Stimulated activated naive B cell treated with anti-CD40 and anti-IgM and Interleukin-4, amounts not matched to agents 10 μg/mL and 1 μg/mL and 100 μg/mL, for 72 hours (primary cell): Measurements from ENCODE around the gene SPTB.
A peak's percentile ranks its signal among the peaks of the same experiment; 100 is the strongest.
"Not testable (repeated sequence)": the region's sequence is repeated elsewhere in the genome, so short reads cannot be mapped to it uniquely, and the experiment has no call there.

Source experiments
- ATAC-seq, 2 donors: fragments of 150-1000 bp; cut with Tn5 transposase; replicated peaks; 2 replicates each; pipeline ENCODE4 v1.10.0; 2021; ENCODE audit warnings: moderate library complexity in 1 of 2
- DNase-seq: peaks from one replicate; pipeline ENCODE4 v3.0.0; 2021
- H3K27ac Mint-ChIP-seq: one replicate; pipeline ENCODE4 v1.8.0; 2022; ENCODE audit warnings: mild to moderate bottlenecking, mixed read lengths
- H3K27me3 Mint-ChIP-seq, 2 donors: one replicate each; pipeline ENCODE4 v1.8.0; 2022; ENCODE audit warnings: mixed read lengths in 2 of 2
- H3K36me3 Mint-ChIP-seq, 2 donors: one replicate each; pipeline ENCODE4 v1.8.0; 2022; ENCODE audit warnings: mixed read lengths in 2 of 2, mild to moderate bottlenecking in 1 of 2
- H3K4me1 Mint-ChIP-seq, 2 donors: one replicate each; pipeline ENCODE4 v1.8.0; 2022; ENCODE audit warnings: mixed read lengths in 2 of 2, mild to moderate bottlenecking in 1 of 2
- H3K4me3 Mint-ChIP-seq, 2 donors: one replicate each; pipeline ENCODE4 v1.8.0; 2022; ENCODE audit warnings: mild to moderate bottlenecking in 2 of 2, mixed read lengths in 2 of 2, moderate library complexity in 1 of 2
- H3K9me3 Mint-ChIP-seq, 2 donors: one replicate each; pipeline ENCODE4 v1.8.0; 2022; ENCODE audit warnings: mixed read lengths in 2 of 2, mild to moderate bottlenecking in 1 of 2

Gene SPTB

GRCh38 chr14:64808449-64808848 lies 71.3 kb downstream of the SPTB start:
- ATAC-seq (no peak), DNase-seq (no peak)
- H3K36me3 Mint-ChIP-seq = no peaks in the 10 kb centered on the region
- H3K4me3 Mint-ChIP-seq = no peak overlapping the region
- no peaks in the 10 kb centered on the region for H3K9me3 Mint-ChIP-seq
- H3K27me3 Mint-ChIP-seq = peaks cover 0 to 11% of the 10 kb centered on the region in 2 donors
- peaks cover 5 to 6% of the 10 kb centered on the region in 2 donors for H3K4me1 Mint-ChIP-seq
- H3K27ac Mint-ChIP-seq = no peak overlapping the region

GRCh38 chr14:64807551-64807950 lies 72.2 kb downstream of the SPTB start:
- no peak overlapping the region for H3K27ac Mint-ChIP-seq
- no peaks in the 10 kb centered on the region for H3K9me3 Mint-ChIP-seq
- ATAC-seq (no peak), DNase-seq (no peak)
- H3K4me3 Mint-ChIP-seq = no peak overlapping the region
- H3K36me3 Mint-ChIP-seq = no peaks in the 10 kb centered on the region
- peaks cover 3 to 4% of the 10 kb centered on the region in 2 donors for H3K4me1 Mint-ChIP-seq
- peaks cover 0 to 11% of the 10 kb centered on the region in 2 donors for H3K27me3 Mint-ChIP-seq

- Mint-ChIP-seq H3K9me3 (no peaks in the 10 kb centered on the region), H3K27me3 (peaks cover 0 to 11% of the 10 kb centered on the region in 2 donors), H3K4me3 (no peak overlapping the region), H3K4me1 (no peaks in the 10 kb centered on the region), H3K27ac (no peak overlapping the region), H3K36me3 (no peaks in the 10 kb centered on the region)
- ATAC-seq (no peak), DNase-seq (no peak)
These were observed 72.7 kb downstream of the SPTB start for GRCh38 chr14:64806862-64807495.

GRCh38 chr14:64806202-64806861 lies 73.4 kb downstream of the SPTB start:
- no peak for DNase-seq
- Mint-ChIP-seq H3K27ac (no peak overlapping the region), H3K4me1 (no peaks in the 10 kb centered on the region), H3K4me3 (no peak overlapping the region), H3K36me3 (no peaks in the 10 kb centered on the region), H3K9me3 (no peaks in the 10 kb centered on the region), H3K27me3 (peaks cover 3 to 11% of the 10 kb centered on the region in 2 donors)
- no peak for ATAC-seq

- not testable (repeated sequence) for H3K4me3 Mint-ChIP-seq, H3K27ac Mint-ChIP-seq, H3K9me3 Mint-ChIP-seq, ATAC-seq, DNase-seq, H3K36me3 Mint-ChIP-seq, H3K4me1 Mint-ChIP-seq
- H3K27me3 Mint-ChIP-seq = peaks cover 7 to 11% of the 10 kb centered on the region in 2 donors
These were observed 74.1 kb downstream of the SPTB start for GRCh38 chr14:64805646-64806045.

GRCh38 chr14:64804754-64805260 lies 74.9 kb downstream of the SPTB start:
- Mint-ChIP-seq H3K4me3 (no peak overlapping the region), H3K9me3 (no peaks in the 10 kb centered on the region), H3K4me1 (no peaks in the 10 kb centered on the region), H3K27me3 (peaks cover 7 to 11% of the 10 kb centered on the region in 2 donors), H3K27ac (no peak overlapping the region), H3K36me3 (no peaks in the 10 kb centered on the region)
- ATAC-seq (no peak), DNase-seq (no peak)

GRCh38 chr14:64801800-64802199 lies 77.9 kb downstream of the SPTB start:
- no peak overlapping the region for H3K27ac Mint-ChIP-seq
- no peaks in the 10 kb centered on the region for H3K36me3 Mint-ChIP-seq
- DNase-seq = no peak
- H3K27me3 Mint-ChIP-seq = peaks cover 4 to 7% of the 10 kb centered on the region in 2 donors
- peak in 1 of 2 donors; percentile 41 for ATAC-seq
- no peaks in the 10 kb centered on the region for H3K4me1 Mint-ChIP-seq
- H3K9me3 Mint-ChIP-seq = no peaks in the 10 kb centered on the region
- no peak overlapping the region for H3K4me3 Mint-ChIP-seq

GRCh38 chr14:64801046-64801445 lies 78.7 kb downstream of the SPTB start:
- DNase-seq (no peak), ATAC-seq (no peak)
- Mint-ChIP-seq H3K9me3 (no peaks in the 10 kb centered on the region), H3K27me3 (peaks cover 4 to 7% of the 10 kb centered on the region in 2 donors), H3K36me3 (no peaks in the 10 kb centered on the region), H3K4me3 (no peak overlapping the region), H3K4me1 (no peaks in the 10 kb centered on the region), H3K27ac (no peak overlapping the region)

- H3K9me3 Mint-ChIP-seq = no peaks in the 10 kb centered on the region
- no peak overlapping the region for H3K27ac Mint-ChIP-seq
- no peak for DNase-seq
- H3K36me3 Mint-ChIP-seq = no peaks in the 10 kb centered on the region
- peaks cover 7 to 8% of the 10 kb centered on the region in 2 donors for H3K27me3 Mint-ChIP-seq
- peak in 1 of 2 donors; percentile 37 for ATAC-seq
- no peak overlapping the region for H3K4me3 Mint-ChIP-seq
- no peaks in the 10 kb centered on the region for H3K4me1 Mint-ChIP-seq
These were observed 79.7 kb downstream of the SPTB start for GRCh38 chr14:64800000-64800399.

GRCh38 chr14:64799555-64799954 lies 80.2 kb downstream of the SPTB start:
- no peaks in the 10 kb centered on the region for H3K4me1 Mint-ChIP-seq
- H3K27me3 Mint-ChIP-seq = peaks cover 6 to 7% of the 10 kb centered on the region in 2 donors
- no peak overlapping the region for H3K27ac Mint-ChIP-seq
- no peaks in the 10 kb centered on the region for H3K9me3 Mint-ChIP-seq
- no peaks in the 10 kb centered on the region for H3K36me3 Mint-ChIP-seq
- DNase-seq (no peak), ATAC-seq (no peak)
- no peak overlapping the region for H3K4me3 Mint-ChIP-seq

GRCh38 chr14:64796369-64796768 lies 83.3 kb downstream of the SPTB start:
- ATAC-seq (no peak), DNase-seq (no peak)
- Mint-ChIP-seq H3K27ac (no peak overlapping the region), H3K4me3 (no peak overlapping the region), H3K36me3 (no peaks in the 10 kb centered on the region), H3K9me3 (no peaks in the 10 kb centered on the region), H3K4me1 (no peaks in the 10 kb centered on the region), H3K27me3 (peaks cover 4% of the 10 kb centered on the region in 2 donors)

- no peak for ATAC-seq
- no peak for DNase-seq
- no peaks in the 10 kb centered on the region for H3K4me1 Mint-ChIP-seq
- no peak overlapping the region for H3K4me3 Mint-ChIP-seq
- peaks cover 0 to 4% of the 10 kb centered on the region in 2 donors for H3K27me3 Mint-ChIP-seq
- H3K9me3 Mint-ChIP-seq = no peaks in the 10 kb centered on the region
- H3K36me3 Mint-ChIP-seq = no peaks in the 10 kb centered on the region
- no peak overlapping the region for H3K27ac Mint-ChIP-seq
These were observed 83.8 kb downstream of the SPTB start for GRCh38 chr14:64795921-64796320.

- H3K4me3 Mint-ChIP-seq = no peak overlapping the region
- DNase-seq = no peak
- H3K36me3 Mint-ChIP-seq = no peaks in the 10 kb centered on the region
- H3K9me3 Mint-ChIP-seq = no peaks in the 10 kb centered on the region
- H3K27ac Mint-ChIP-seq = no peak overlapping the region
- H3K27me3 Mint-ChIP-seq = peaks cover 0 to 4% of the 10 kb centered on the region in 2 donors
- no peaks in the 10 kb centered on the region for H3K4me1 Mint-ChIP-seq
- no peak for ATAC-seq
These were observed 84.5 kb downstream of the SPTB start for GRCh38 chr14:64795211-64795610.

- Mint-ChIP-seq H3K27me3 (peaks cover 0 to 4% of the 10 kb centered on the region in 2 donors), H3K27ac (no peak overlapping the region), H3K36me3 (no peaks in the 10 kb centered on the region), H3K4me3 (no peak overlapping the region), H3K4me1 (no peaks in the 10 kb centered on the region), H3K9me3 (no peaks in the 10 kb centered on the region)
- no peak for ATAC-seq
- no peak for DNase-seq
These were observed 86.7 kb downstream of the SPTB start for GRCh38 chr14:64792871-64793560.

GRCh38 chr14:64792231-64792630 lies 87.5 kb downstream of the SPTB start:
- ATAC-seq (no peak), DNase-seq (no peak)
- no peak overlapping the region for H3K27ac Mint-ChIP-seq
- H3K36me3 Mint-ChIP-seq = no peaks in the 10 kb centered on the region
- H3K4me1 Mint-ChIP-seq = no peaks in the 10 kb centered on the region
- H3K4me3 Mint-ChIP-seq = no peak overlapping the region
- no peaks in the 10 kb centered on the region for H3K9me3 Mint-ChIP-seq
- peaks cover 2 to 4% of the 10 kb centered on the region in 2 donors for H3K27me3 Mint-ChIP-seq
